Measurements from ENCODE around the gene BLVRA. TPM values are rescaled to one million over a fixed set of nuclear protein-coding genes. Genes with fewer than 3 reads are reported as not detected.

The BLVRA gene
- total RNA-seq, 2 donors from 2014 or later: 30.2 to 39.7 TPM

DNA sequence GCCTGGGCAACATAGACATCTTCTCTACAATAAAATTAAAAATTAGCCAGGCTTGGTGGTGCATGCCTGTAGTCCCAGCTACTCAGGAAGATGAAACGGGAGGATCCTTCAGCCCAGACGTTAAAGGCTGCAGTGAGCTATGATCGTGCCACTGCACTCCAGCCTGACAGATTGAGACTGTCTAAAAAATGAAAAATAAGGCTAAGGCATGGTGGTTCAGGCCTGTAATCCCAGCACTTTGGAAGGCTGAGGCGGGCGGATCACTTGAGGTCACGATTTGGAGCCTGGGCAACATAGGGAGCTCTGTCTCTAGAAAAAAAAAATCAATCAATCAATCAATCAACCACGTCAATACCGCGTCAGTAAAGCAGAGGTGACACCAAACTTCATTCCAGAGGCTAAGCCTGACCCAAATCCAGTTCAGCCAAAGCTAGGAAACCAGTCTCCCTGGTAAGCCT lies 79.8 kb downstream of the BLVRA start:
- DNase-seq (ENCODE audit: low spot score): no peak
- Histone ChIP-seq H3K27me3 (replicated peaks; ENCODE audit: insufficient read depth) (no peaks in the 10 kb centered on the region), H3K4me3 (no peak overlapping the region), H3K36me3 (no peaks in the 10 kb centered on the region), H3K27ac (no peak overlapping the region), H3K9me3 (no peaks in the 10 kb centered on the region), H3K4me1 (replicated peaks) (no peaks in the 10 kb centered on the region)
- WGBS: 86% methylated on average over 9 of the region's 9 CpGs
- intact Hi-C loops (cut with DNase I): loop anchor here (5.0 kb wide), 2 partner anchors 116 to 136 kb away; no protein-coding TSS in a partner anchor
- TF ChIP-seq POLR2A (IDR thresholded peaks at IDR 0.05): no peak
- no peak for TF ChIP-seq POLR2AphosphoS5 (IDR thresholded peaks at IDR 0.05)
- TF ChIP-seq, protein P1, sequence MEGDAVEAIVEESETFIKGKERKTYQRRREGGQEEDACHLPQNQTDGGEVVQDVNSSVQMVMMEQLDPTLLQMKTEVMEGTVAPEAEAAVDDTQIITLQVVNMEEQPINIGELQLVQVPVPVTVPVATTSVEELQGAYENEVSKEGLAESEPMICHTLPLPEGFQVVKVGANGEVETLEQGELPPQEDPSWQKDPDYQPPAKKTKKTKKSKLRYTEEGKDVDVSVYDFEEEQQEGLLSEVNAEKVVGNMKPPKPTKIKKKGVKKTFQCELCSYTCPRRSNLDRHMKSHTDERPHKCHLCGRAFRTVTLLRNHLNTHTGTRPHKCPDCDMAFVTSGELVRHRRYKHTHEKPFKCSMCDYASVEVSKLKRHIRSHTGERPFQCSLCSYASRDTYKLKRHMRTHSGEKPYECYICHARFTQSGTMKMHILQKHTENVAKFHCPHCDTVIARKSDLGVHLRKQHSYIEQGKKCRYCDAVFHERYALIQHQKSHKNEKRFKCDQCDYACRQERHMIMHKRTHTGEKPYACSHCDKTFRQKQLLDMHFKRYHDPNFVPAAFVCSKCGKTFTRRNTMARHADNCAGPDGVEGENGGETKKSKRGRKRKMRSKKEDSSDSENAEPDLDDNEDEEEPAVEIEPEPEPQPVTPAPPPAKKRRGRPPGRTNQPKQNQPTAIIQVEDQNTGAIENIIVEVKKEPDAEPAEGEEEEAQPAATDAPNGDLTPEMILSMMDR (IDR thresholded peaks at IDR 0.05): no peak

DNA sequence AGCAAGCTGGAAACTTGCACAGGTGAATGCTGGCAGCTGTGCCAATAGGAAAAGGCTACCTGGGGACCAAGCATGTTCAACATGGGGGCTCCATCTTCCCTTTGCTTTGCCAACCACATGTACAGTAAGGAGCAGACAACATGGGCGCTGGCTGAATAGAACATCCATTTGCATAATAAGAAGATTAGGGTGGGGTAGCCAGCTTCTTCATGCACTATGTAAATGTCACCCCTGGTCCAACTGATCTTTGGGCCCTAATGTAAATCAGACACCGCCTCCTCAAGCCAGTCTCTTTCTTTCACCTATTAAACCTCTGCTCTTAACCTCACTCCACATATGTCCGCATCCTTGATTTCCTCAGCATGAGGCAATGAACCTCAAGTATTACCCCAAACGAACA lies 84.8 kb downstream of the BLVRA start:
- no peak overlapping the region for H3K4me3 ChIP-seq
- H3K9me3 ChIP-seq: no peaks in the 10 kb centered on the region
- H3K4me1 ChIP-seq (replicated peaks): no peaks in the 10 kb centered on the region
- H3K36me3 ChIP-seq: no peaks in the 10 kb centered on the region
- H3K27me3 ChIP-seq (replicated peaks; ENCODE audit: insufficient read depth): no peaks in the 10 kb centered on the region
- WGBS: 95% methylated on average over 4 of the region's 4 CpGs
- TF ChIP-seq POLR2AphosphoS5 (IDR thresholded peaks at IDR 0.05) (no peak), POLR2A (IDR thresholded peaks at IDR 0.05) (no peak)
- TF ChIP-seq, protein P1 (IDR thresholded peaks at IDR 0.05): no peak
- intact Hi-C loops (cut with DNase I): no loop called here
- H3K27ac ChIP-seq: no peak overlapping the region
- no peak for DNase-seq (ENCODE audit: low spot score)

- WGBS: 100% methylated on average over 2 of the region's 2 CpGs
- intact Hi-C loops (cut with DNase I): no loop called here
- no peak overlapping the region for H3K27ac ChIP-seq
- no peak for DNase-seq (ENCODE audit: low spot score)
- no peaks in the 10 kb centered on the region for H3K27me3 ChIP-seq (replicated peaks; ENCODE audit: insufficient read depth)
- TF ChIP-seq, protein P1 (IDR thresholded peaks at IDR 0.05): no peak
- TF ChIP-seq POLR2AphosphoS5 (IDR thresholded peaks at IDR 0.05): no peak
- TF ChIP-seq POLR2A (IDR thresholded peaks at IDR 0.05): no peak
- no peak overlapping the region for H3K4me3 ChIP-seq
- no peaks in the 10 kb centered on the region for H3K4me1 ChIP-seq (replicated peaks)
- H3K9me3 ChIP-seq: no peaks in the 10 kb centered on the region
- no peaks in the 10 kb centered on the region for H3K36me3 ChIP-seq
Measured at GRCh38 chr7:43844257-43844656, 85.8 kb downstream of the BLVRA start.

DNA sequence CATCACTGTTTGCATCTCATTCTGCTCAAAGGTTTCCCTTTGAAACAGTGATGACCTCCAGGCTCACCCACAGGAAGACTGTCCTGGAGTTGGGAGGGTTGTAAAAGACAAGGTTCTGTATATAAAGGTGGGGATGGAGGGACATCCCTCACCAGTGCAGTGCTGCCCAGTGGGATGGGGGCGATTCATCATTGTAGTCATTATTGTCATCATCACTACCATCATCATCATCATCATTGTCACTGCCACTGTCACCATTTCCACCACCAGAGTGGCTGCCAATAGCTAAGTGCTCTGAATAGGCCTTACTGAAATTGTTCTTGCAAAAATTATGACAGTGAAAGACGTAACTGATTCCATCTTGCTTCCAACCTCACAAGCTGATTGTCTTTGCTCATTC lies 86.2 kb downstream of the BLVRA start:
- TF ChIP-seq POLR2AphosphoS5 (IDR thresholded peaks at IDR 0.05): no peak
- TF ChIP-seq, protein P1 (IDR thresholded peaks at IDR 0.05): no peak
- TF ChIP-seq POLR2A (IDR thresholded peaks at IDR 0.05): no peak
- Histone ChIP-seq H3K27me3 (replicated peaks; ENCODE audit: insufficient read depth) (no peaks in the 10 kb centered on the region), H3K4me3 (no peak overlapping the region), H3K36me3 (no peaks in the 10 kb centered on the region), H3K27ac (no peak overlapping the region), H3K9me3 (no peaks in the 10 kb centered on the region), H3K4me1 (replicated peaks) (no peaks in the 10 kb centered on the region)
- WGBS: 77% methylated on average over 2 of the region's 2 CpGs
- no peak for DNase-seq (ENCODE audit: low spot score)
- intact Hi-C loops (cut with DNase I): no loop called here

DNA sequence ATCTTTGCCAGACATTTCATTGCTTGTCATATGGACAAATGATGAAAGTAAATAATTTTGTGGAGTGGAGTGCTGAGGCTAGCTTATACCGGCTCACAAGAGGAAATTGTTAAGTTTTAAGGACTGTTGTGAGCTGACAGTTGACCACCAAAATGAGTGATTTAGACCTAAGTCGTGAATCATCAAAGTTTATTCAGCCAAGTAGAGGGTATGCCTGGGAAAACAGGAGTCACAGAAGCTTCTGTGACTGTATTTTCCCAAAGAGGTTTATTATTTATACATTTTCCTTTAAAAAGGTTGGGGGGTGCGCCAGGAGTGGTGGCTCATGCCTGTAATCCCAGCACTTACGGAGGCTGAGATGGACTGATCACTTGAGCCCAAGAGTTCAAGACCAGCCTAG lies 89.0 kb downstream of the BLVRA start:
- DNase-seq (ENCODE audit: low spot score): no peak
- Histone ChIP-seq H3K4me3 (no peak overlapping the region), H3K27ac (no peak overlapping the region), H3K9me3 (no peaks in the 10 kb centered on the region), H3K36me3 (no peaks in the 10 kb centered on the region), H3K4me1 (replicated peaks) (no peaks in the 10 kb centered on the region), H3K27me3 (replicated peaks; ENCODE audit: insufficient read depth) (no peaks in the 10 kb centered on the region)
- intact Hi-C loops (cut with DNase I): no loop called here
- WGBS: 44% methylated on average over 4 of the region's 4 CpGs
- TF ChIP-seq POLR2AphosphoS5 (IDR thresholded peaks at IDR 0.05) (no peak), POLR2A (IDR thresholded peaks at IDR 0.05) (no peak)
- TF ChIP-seq, protein P1 (IDR thresholded peaks at IDR 0.05): no peak
